ENCODE measurements around the gene WNT8A. TPM values are rescaled to one million over a fixed set of nuclear protein-coding genes. Genes with fewer than 3 reads are reported as not detected.

Gene WNT8A
- total RNA-seq, 4 donors from 2014 or later, result not detected

GRCh38 chr5:138111181-138111580, 27.3 kb downstream of the WNT8A start:
- DNase-seq (ENCODE audit: low spot score in 2 of 2), result no peak
- Histone ChIP-seq H3K4me3 (no peak overlapping the region), H3K9me3 (no peaks in the 10 kb centered on the region), H3K27me3 (no peaks in the 10 kb centered on the region), H3K36me3 (no peaks in the 10 kb centered on the region), H3K4me1 (no peaks in the 10 kb centered on the region), H3K27ac (no peak overlapping the region)
- whole genome bisulfite sequencing, result 86% methylated on average over 4 of the region's 4 CpGs
- no peak for TF ChIP-seq EP300 (IDR thresholded peaks at IDR 0.05)

DNA sequence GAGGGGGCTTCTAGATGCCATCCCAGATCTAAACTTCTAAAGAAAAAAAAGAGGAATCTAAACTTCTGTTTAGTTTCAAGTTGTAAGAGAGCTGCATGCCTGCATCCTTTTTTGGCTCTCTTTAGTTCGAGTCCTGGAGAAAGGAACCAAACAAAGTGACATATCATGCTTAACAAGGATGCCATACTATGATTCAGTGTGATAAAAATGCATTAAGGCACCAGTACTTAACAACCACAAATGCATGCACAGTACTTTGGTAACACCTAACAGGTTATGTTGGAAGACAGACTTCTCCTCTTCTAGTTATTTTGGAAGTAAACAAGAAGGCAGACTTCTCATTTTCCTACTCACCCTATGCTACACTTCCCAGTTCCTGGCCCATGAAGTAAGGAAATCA, 28.1 kb downstream of the WNT8A start:
- Histone ChIP-seq H3K4me1 (no peaks in the 10 kb centered on the region), H3K27ac (no peak overlapping the region), H3K36me3 (no peaks in the 10 kb centered on the region), H3K4me3 (no peak overlapping the region), H3K27me3 (no peaks in the 10 kb centered on the region), H3K9me3 (no peaks in the 10 kb centered on the region)
- DNase-seq (ENCODE audit: low spot score in 2 of 2), result no peak
- WGBS, result 14% methylated on average over 1 of the region's 1 CpG
- TF ChIP-seq EP300 (IDR thresholded peaks at IDR 0.05) (no peak), POLR2A (IDR thresholded peaks at IDR 0.05) (no peak), POLR2AphosphoS5 (IDR thresholded peaks at IDR 0.05) (no peak)
- TF ChIP-seq, protein P1, sequence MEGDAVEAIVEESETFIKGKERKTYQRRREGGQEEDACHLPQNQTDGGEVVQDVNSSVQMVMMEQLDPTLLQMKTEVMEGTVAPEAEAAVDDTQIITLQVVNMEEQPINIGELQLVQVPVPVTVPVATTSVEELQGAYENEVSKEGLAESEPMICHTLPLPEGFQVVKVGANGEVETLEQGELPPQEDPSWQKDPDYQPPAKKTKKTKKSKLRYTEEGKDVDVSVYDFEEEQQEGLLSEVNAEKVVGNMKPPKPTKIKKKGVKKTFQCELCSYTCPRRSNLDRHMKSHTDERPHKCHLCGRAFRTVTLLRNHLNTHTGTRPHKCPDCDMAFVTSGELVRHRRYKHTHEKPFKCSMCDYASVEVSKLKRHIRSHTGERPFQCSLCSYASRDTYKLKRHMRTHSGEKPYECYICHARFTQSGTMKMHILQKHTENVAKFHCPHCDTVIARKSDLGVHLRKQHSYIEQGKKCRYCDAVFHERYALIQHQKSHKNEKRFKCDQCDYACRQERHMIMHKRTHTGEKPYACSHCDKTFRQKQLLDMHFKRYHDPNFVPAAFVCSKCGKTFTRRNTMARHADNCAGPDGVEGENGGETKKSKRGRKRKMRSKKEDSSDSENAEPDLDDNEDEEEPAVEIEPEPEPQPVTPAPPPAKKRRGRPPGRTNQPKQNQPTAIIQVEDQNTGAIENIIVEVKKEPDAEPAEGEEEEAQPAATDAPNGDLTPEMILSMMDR (IDR thresholded peaks at IDR 0.05), result no peak

GRCh38 chr5:138115254-138115653, 31.4 kb downstream of the WNT8A start:
- Histone ChIP-seq H3K9me3 (no peaks in the 10 kb centered on the region), H3K27me3 (no peaks in the 10 kb centered on the region), H3K4me1 (no peaks in the 10 kb centered on the region), H3K4me3 (no peak overlapping the region), H3K27ac (no peak overlapping the region), H3K36me3 (no peaks in the 10 kb centered on the region)
- DNase-seq (ENCODE audit: low spot score in 2 of 2), result no peak
- no peak for TF ChIP-seq POLR2AphosphoS5 (IDR thresholded peaks at IDR 0.05)
- no peak for TF ChIP-seq EP300 (IDR thresholded peaks at IDR 0.05)

- WGBS, result 45% methylated on average over 5 of the region's 5 CpGs
- no peaks in the 10 kb centered on the region for H3K9me3 ChIP-seq
- no peaks in the 10 kb centered on the region for H3K36me3 ChIP-seq
- H3K4me1 ChIP-seq, result no peaks in the 10 kb centered on the region
- H3K4me3 ChIP-seq, result no peak overlapping the region
- H3K27ac ChIP-seq, result no peak overlapping the region
- TF ChIP-seq EP300 (IDR thresholded peaks at IDR 0.05), result no peak
- TF ChIP-seq POLR2A (IDR thresholded peaks at IDR 0.05), result no peak
- no peak for TF ChIP-seq POLR2AphosphoS5 (IDR thresholded peaks at IDR 0.05)
- TF ChIP-seq, protein P1 (IDR thresholded peaks at IDR 0.05), result no peak
- H3K27me3 ChIP-seq, result no peaks in the 10 kb centered on the region
- DNase-seq (ENCODE audit: low spot score in 2 of 2), result no peak
Observed at GRCh38 chr5:138128334-138128733, 44.5 kb downstream of the WNT8A start.

GRCh38 chr5:138129347-138129746, 45.5 kb downstream of the WNT8A start:
- 93% methylated on average over 6 of the region's 6 CpGs for WGBS
- Histone ChIP-seq H3K9me3 (no peaks in the 10 kb centered on the region), H3K27me3 (no peaks in the 10 kb centered on the region), H3K4me1 (no peaks in the 10 kb centered on the region), H3K36me3 (no peaks in the 10 kb centered on the region), H3K27ac (no peak overlapping the region), H3K4me3 (no peak overlapping the region)
- DNase-seq (ENCODE audit: low spot score in 2 of 2), result no peak
- TF ChIP-seq EP300 (IDR thresholded peaks at IDR 0.05), result no peak

- no peak overlapping the region for H3K4me3 ChIP-seq
- no peak for DNase-seq (ENCODE audit: low spot score in 2 of 2)
- no peaks in the 10 kb centered on the region for H3K4me1 ChIP-seq
- H3K27ac ChIP-seq, result no peak overlapping the region
- TF ChIP-seq POLR2AphosphoS5 (IDR thresholded peaks at IDR 0.05) (no peak), EP300 (IDR thresholded peaks at IDR 0.05) (no peak), POLR2A (IDR thresholded peaks at IDR 0.05) (no peak)
- TF ChIP-seq, protein P1 (IDR thresholded peaks at IDR 0.05), result no peak
- WGBS, result 91% methylated on average over 7 of the region's 7 CpGs
- H3K27me3 ChIP-seq, result no peaks in the 10 kb centered on the region
- H3K9me3 ChIP-seq, result no peaks in the 10 kb centered on the region
- no peaks in the 10 kb centered on the region for H3K36me3 ChIP-seq
Observed at GRCh38 chr5:138132543-138132942, 48.7 kb downstream of the WNT8A start.

Data from suprapubic skin (tissue), 4 donors.